Dedifferentiated amniotic fluid mesenchymal stem cell (primary cell): ENCODE measurements around the gene PTPRCAP.

Experiments used
- DNase-seq: peaks from one replicate; pipeline ENCODE4 v3.0.0-alpha.2; 2016; ENCODE audit errors: extremely low spot score

The PTPRCAP gene

DNA sequence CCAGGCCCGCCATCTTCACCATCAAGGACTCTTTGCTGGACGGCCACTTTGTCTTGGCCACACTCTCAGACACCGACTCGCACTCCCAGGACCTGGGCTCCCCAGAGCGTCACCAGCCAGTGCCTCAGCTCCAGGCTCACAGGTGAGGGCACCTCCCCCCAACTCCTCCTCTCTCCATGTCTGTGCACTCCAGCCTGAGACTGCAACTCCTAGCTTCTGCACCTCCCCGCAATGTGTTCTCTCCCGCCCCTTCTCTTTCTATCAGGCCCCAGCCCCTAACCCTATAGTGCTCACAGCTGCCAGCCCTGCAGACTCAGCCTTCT lies 41.3 kb downstream of the PTPRCAP start:
- DNase-seq = no peak

DNA sequence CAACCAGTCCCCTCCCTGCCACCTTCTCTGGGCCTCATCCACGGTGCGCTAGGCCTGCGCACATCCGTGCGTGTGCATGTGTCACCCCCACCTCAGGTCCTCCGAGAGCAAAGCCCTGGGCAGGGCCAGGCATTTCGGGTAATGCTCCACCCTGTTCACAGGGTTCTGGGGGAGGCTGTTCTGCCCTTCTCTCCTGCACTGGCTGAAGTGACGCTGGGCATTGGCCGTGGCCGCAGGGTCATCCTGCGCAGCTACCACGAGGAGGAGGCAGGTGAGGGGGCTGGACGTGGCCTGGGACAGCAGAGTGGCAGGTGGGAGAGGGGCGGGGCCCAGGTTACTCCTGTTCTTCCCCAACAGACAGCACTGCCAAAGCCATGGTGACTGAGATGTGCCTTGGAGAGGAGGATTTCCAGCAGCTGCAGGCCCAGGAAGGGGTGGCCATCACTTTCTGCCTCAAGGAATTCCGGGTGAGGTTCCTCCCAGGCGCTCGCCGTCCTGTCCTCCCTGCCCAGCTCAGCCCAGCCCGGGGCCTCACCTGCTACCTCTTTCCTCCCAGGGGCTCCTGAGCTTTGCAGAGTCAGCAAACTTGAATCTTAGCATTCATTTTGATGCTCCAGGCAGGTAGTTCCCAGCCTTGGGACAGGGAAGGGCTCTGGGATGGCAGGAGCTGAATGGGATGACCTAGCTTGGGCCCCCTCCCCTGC lies 41.8 kb downstream of the PTPRCAP start:
- DNase-seq = no peak

DNA sequence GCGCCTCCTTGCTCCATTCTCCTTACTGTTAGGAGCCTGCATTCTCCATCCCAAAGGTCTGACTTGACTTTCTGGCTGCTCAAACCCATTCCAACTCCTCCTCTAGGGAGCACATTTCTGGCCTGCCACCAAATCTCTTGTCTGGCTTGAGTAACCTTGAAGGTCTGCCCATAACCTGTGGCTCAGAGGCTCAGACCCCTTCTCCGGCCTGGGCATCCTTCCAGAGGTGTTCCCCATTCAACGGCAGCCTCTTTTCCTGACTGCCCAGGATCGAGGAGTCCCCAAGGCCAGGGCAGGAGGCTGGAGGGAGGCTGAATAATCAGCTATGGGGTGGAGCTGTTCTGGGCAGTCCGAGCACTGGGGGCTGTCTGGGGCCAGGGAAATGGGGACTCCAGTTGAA lies 43.5 kb downstream of the PTPRCAP start:
- no peak for DNase-seq

DNA sequence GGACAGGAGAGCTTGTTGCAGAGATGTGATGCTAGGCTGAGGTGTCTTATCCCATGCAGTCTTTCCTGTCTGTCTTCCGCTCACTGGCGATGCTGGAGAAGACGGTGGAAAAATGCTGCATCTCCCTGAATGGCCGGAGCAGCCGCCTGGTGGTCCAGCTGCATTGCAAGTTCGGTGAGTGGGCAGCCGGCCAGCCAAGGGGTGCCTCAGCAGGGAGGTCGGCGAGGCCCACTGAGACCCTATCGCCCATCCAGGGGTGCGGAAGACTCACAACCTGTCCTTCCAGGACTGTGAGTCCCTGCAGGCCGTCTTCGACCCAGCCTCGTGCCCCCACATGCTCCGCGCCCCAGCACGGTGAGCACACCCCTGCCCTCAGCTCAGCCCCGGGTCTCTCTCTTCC lies 44.0 kb downstream of the PTPRCAP start:
- no peak for DNase-seq

DNA sequence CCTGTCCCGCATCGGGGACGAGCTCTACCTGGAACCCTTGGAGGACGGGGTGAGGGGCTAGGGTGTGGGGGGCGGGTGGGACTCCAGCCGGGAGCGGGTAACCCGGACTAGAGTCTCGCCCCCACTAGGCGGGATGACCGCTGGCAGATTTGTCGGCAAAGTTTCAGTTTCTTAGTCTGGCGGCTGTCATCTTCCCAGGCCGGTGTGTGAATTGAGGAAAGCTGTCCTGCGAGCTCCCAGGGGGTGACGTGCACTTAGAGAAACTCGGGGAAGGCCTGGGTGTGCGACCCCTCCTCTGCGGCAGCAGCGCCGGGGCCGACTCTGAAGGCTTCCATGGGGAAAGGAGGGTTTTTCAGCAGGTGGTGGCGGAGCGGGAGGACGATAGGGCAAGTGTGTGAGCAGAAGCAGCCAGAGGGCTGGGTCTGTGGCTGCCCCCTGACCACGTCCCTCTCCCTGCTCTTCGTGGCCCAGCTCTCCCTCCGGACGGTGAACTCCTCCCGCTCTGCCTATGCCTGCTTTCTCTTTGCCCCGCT lies 45.2 kb downstream of the PTPRCAP start:
- no peak for DNase-seq

DNA sequence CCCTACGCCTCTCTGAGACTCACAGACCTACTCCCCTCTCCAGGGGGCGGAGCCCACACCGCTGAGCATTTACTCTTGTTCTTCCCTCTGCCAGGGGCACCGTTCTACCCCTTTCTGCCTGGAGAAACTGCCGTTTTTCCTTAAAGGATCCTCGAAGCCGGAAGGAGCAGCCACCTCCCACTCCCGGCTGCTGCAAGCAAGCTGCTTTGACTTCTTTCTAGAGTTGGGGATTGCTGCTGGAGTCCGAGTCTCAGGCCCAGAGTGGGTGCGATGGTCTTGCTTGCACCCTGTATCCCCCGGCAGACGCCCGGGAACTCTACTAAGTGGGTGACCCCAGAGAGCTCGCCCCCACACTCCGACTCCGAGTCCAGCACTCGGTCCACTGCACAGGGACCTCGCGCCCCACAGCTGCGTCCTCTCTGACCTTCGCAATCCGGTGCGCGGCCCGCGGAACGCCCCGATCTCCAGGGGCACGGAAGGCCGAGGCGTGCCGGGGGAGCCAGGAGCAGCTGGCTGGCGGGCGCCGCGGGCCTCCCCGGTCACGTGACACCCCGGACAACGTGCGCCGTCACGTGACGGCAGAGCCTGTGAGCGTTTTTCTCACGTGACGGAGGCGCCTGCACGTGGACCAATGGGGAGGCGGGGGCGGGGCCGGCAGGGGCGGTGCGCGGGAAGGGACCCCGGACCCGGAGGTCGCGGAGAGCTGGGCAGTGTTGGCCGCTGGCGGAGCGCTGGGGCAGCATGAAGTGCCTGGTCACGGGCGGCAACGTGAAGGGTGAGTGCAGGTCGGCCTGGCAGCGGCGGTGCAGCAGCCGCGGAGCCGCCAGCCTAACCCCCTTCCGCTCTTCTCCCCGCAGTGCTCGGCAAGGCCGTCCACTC lies 45.9 kb downstream of the PTPRCAP start, which contains the start of gene RAD9A:
Gene RAD9A, plus strand, starts transcription at position 683 of the 879 bp plus-strand sequence. Its CDS starts 59 bp downstream, at position 742.
- DNase-seq = peak; percentile 79

DNA sequence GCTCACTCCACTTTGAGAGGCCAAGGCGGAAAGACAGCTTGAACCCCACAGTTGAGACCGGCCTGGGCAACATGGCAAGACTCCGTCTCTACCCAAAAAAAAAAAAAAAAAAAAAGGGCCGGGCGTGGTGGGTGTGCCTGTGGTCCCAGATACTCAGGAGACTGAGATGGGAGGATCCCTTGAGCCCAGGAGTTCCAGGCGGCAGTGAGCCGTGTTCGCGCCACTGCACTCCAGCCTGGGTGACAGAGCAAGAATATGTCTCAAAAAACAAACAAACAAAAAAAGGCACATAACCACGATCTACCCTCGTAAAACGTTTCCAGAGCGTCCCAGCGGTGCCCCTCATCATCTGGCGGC lies 46.6 kb downstream of the PTPRCAP start:
- DNase-seq = no peak

DNA sequence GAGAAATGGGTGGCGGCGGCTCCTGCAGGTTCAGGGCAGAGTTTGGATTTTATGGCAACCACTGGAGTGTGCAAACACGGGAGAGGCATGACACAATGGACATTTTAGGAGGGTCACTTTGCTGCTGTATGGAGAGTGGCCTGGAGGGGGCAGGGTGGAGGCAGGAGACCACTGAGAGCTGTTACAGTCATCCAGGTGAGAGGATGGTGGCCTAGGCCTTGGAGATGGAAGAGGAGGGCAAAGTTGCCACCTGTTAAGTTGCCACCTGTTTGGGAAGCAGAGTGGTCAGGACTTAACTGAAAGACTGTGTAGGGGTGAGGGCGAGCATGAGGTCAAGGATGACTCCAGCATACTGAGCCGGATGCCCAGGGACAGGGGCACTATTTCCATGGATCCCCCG lies 48.0 kb downstream of the PTPRCAP start:
- no peak for DNase-seq

DNA sequence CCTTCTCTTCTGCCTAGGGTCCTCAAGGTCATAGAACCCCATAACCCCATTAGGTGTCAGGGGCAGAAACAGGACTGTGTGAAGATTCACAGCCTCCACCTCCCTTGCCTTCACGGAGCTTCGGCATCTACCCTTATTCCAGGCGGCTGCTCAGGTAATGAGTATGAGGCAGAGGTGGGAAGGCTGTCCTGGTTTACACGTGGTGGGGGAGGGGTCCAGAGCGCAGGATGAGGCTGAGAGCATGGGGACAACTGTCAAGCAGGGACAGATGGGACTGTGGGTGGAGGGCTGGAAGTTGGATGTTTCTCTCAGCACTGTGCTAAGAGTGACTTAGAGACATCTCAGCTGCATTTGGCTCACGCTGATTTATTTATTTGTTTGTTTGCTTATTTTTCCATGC lies 50.0 kb downstream of the PTPRCAP start:
- DNase-seq = no peak

DNA sequence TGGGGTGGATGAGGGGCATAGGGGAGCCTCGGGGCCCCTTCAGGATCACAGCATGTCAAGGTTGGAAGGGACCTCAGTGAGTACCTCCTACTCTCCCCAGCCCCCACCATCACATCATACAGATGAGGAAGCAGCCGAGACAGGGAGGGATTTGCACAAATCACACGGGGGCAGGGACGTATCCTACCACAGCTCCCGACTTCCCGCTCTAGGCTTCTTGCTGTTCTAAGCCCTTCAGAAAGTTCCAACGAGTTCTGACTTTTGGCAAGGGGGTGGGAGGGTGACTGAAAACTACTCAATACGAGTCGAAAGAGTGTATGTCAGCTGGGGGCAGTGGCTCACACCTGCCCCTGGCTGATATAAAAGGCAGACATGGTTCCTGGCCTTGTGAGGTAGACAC lies 50.4 kb downstream of the PTPRCAP start:
- DNase-seq = no peak
